GM12878 (cell line): Measurements from ENCODE around the gene SYCE3. TPM values are rescaled to one million over a fixed set of nuclear protein-coding genes. Genes with fewer than 3 reads are reported as not detected.

Source experiments
- ATAC-seq: fragments of 200-7000 bp; cut with Tn5 transposase; 3 replicates; pipeline ENCODE4 v1.9.1; 2020; ENCODE audit warnings: mild to moderate bottlenecking, moderate library complexity
- BruUV-seq: library from RNA; stranded (reverse); fragments of 400-500 nt; replicated peaks from 2 replicates; lab custom pipeline; 2021; lab: Mats Ljungman, UMichigan
- CTCF ChIA-PET: fragments of 300-600 bp; sonication (Branson Sonifier 250); formaldehyde crosslinking; extraction: SDS; loops from one replicate; lab custom pipeline; 2021; ENCODE audit warnings: inconsistent platforms; lab: Yijun Ruan, JAX
- POLR2A ChIA-PET: fragments of 350-600 bp; formaldehyde crosslinking; extraction: SDS; loops from one replicate; lab custom pipeline; 2021; ENCODE audit warnings: inconsistent platforms; lab: Charles Lee
- RAD21 ChIA-PET: fragments of 300-600 bp; sonication (Branson Sonifier 250); formaldehyde crosslinking; loops from one replicate; lab custom pipeline; 2023; ENCODE audit warnings: antibody characterized with exemption; ENCODE audit not compliant: unreplicated experiment; lab: Charles Lee
- SMC1A ChIA-PET: fragments of 300-600 bp; sonication (Branson Sonifier 250); formaldehyde crosslinking; loops from one replicate; lab custom pipeline; 2023; ENCODE audit not compliant: unreplicated experiment, uncharacterized antibody; lab: Charles Lee
- DNase-seq: peaks from one replicate; pipeline ENCODE4 v3.0.0-alpha.2; 2011; ENCODE audit warnings: low read depth, low spot score
- FAIRE-seq: peaks from 3 replicates; lab custom pipeline; 2011; peaks lifted over from hg19 to GRCh38; lab: Jason Lieb, UNC
- H2AFZ ChIP-seq: 2 replicates; pipeline ENCODE4 v1.6.0; 2011; ENCODE audit warnings: low read depth, low read length, control low read depth; ENCODE audit not compliant: control insufficient read depth
- H3K27ac ChIP-seq: 2 replicates; pipeline ENCODE4 v1.5.1; 2011; ENCODE audit warnings: control low read depth; ENCODE audit not compliant: control insufficient read depth, insufficient read depth
- H3K27me3 ChIP-seq, 2 experiments: replicated peaks in 1 of 2; 2 replicates each; pipeline versions ENCODE4 v1.6.0 to v1.6.1; 2011; ENCODE audit warnings: low read length in 1 of 2; ENCODE audit not compliant: control insufficient read depth in 2 of 2, insufficient read depth in 2 of 2
- H3K36me3 ChIP-seq, 2 experiments: 2 replicates each; pipeline ENCODE4 v1.5.1; 2011; ENCODE audit warnings: low read length in 1 of 2; ENCODE audit not compliant: control insufficient read depth in 2 of 2, insufficient read depth in 2 of 2
- H3K4me1 ChIP-seq: 2 replicates; pipeline ENCODE4 v1.6.1; 2011; ENCODE audit warnings: mild to moderate bottlenecking, low read length, moderate library complexity, mixed read lengths; ENCODE audit not compliant: control insufficient read depth, insufficient read depth
- H3K4me2 ChIP-seq: 2 replicates; pipeline ENCODE4 v1.6.0; 2011; ENCODE audit warnings: control low read depth; ENCODE audit not compliant: control insufficient read depth, insufficient read depth
- H3K4me3 ChIP-seq: fragments of 200-600 bp; sonication (generic); 2 replicates; pipeline ENCODE4 v1.5.1; 2016
- H3K79me2 ChIP-seq: 2 replicates; pipeline ENCODE4 v1.6.0; 2011; ENCODE audit warnings: low read length; ENCODE audit not compliant: control insufficient read depth, insufficient read depth
- H3K9ac ChIP-seq: 2 replicates; pipeline ENCODE4 v1.8.0; 2011; ENCODE audit warnings: low read length, control low read depth, mixed read lengths; ENCODE audit not compliant: control insufficient read depth, insufficient read depth
- H3K9me3 ChIP-seq: replicated peaks from 3 replicates; pipeline ENCODE4 v1.5.1; 2011; ENCODE audit warnings: mild to moderate bottlenecking, low read length; ENCODE audit not compliant: control insufficient read depth, insufficient read depth
- H4K20me1 ChIP-seq: 2 replicates; pipeline ENCODE4 v1.6.0; 2011; ENCODE audit not compliant: control insufficient read depth, insufficient read depth
- CTCF ChIP-seq, 3 experiments: IDR thresholded peaks in 2 of 3; conservative IDR thresholded peaks in 1 of 3; 2 replicates each; pipeline ENCODE4 v1.5.1; 2011; ENCODE audit warnings: low read depth in 3 of 3, low read length in 3 of 3, mild to moderate bottlenecking in 3 of 3, control low read depth in 2 of 3, moderate library complexity in 2 of 3, inconsistent platforms in 1 of 3, mixed read lengths in 1 of 3; ENCODE audit not compliant: control insufficient read depth in 2 of 3, insufficient read depth in 1 of 3; ENCODE audit errors: extremely low read depth in 1 of 3
- PAX5 ChIP-seq: IDR thresholded peaks from 2 replicates; pipeline ENCODE4 v1.6.1; 2011; ENCODE audit warnings: low read depth, low read length, borderline replicate concordance
- POLR2A ChIP-seq: IDR thresholded peaks from 2 replicates; pipeline ENCODE4 v1.6.1; 2011; ENCODE audit warnings: low read depth, mild to moderate bottlenecking, low read length
- USF1 ChIP-seq: IDR thresholded peaks from 2 replicates; pipeline ENCODE4 v1.6.1; 2011; ENCODE audit warnings: borderline replicate concordance, low read depth, mild to moderate bottlenecking, moderate library complexity, mixed read lengths, low read length; ENCODE audit not compliant: insufficient read depth; ENCODE audit errors: extremely low read length
- WGBS: methylation state at CpG from one replicate; pipeline ENCODE4 v1.1.6; 2016; ENCODE audit warnings: low lambda C conversion rate; ENCODE audit not compliant: insufficient replicate concordance, insufficient coverage; ENCODE audit errors: missing lambda C conversion rate; 5-methylcytosine and 5-hydroxymethylcytosine counted together
- in situ Hi-C: fragments of 300-500 bp; cut with MboI; formaldehyde crosslinking; loops from 9 replicates; pipeline ENCODE4 v1.14.3; 2018; ENCODE audit warnings: mixed read lengths
- intact Hi-C: fragments of 100-400 bp; cut with micrococcal nuclease; formaldehyde crosslinking; loops from one replicate; pipeline ENCODE4 v1.14.2; 2022; ENCODE audit not compliant: unreplicated experiment
- polyA plus RNA-seq, 11 experiments: library from polyadenylated mRNA; depleted of rRNA in 4 of 11; unstranded in 6 of 11; stranded (reverse) in 5 of 11; fragments of >200 nt; fragmentation: Nextera tagmentation in 4 of 11; fragmentation: Illumina TruSeq in 1 of 11; extraction: Ambion mirVana in 4 of 11; extraction: Trizol in 1 of 11; gene quantifications; 1 replicate in 1 of 11; 2 replicates in 10 of 11; pipeline versions ENCODE4 v1.2.1 to v1.2.3, GENCODE V29; 2011 to 2016; ENCODE audit warnings: inconsistent platforms in 2 of 11, missing spikeins in 2 of 11, low read depth in 1 of 11
- total RNA-seq, 4 experiments: library from RNA; depleted of rRNA in 3 of 4; stranded (reverse); fragments of >200 nt in 3 of 4; fragmentation: Illumina TruSeq in 1 of 4; extraction: Trizol in 1 of 4; gene quantifications; 2 replicates each; pipeline versions ENCODE4 v1.2.1 to v1.2.3, GENCODE V29; 2013 to 2021

SYCE3 gene
- total and polyA plus RNA-seq, 10 of the 15 experiments (the other 5 are each of a cell fraction or from before 2014, with no cell fraction given), result 0.38 to 0.91 (median 0.76) TPM; not detected in 4

GRCh38 chr22:50546326-50547262 is 16.1 kb downstream of the SYCE3 start (continued):
- TF ChIP-seq USF1, result no peak

GRCh38 chr22:50545522-50546325 is 17.0 kb downstream of the SYCE3 start, which contains the start of gene KLHDC7B:
Gene KLHDC7B (plus strand): TSS chr22:50545899. CDS start chr22:50546244, 345 bp downstream.
- Histone ChIP-seq H3K79me2 (peaks cover 5% of the 10 kb centered on the region), H2AFZ (no peak within 1 kb of the TSS), H3K4me2 (peak within 1 kb of the TSS; percentile 31), H3K36me3 (no peaks in the 10 kb centered on the region), H3K9me3 (no peaks in the 10 kb centered on the region), H4K20me1 (no peaks in the 10 kb centered on the region), H3K4me3 (no peak within 1 kb of the TSS), H3K27me3 (peaks cover 0 to 1% of the 10 kb centered on the region in 2 experiments; a peak in 1 of 4 replicates), H3K4me1 (peaks cover 37% of the 10 kb centered on the region), H3K9ac (peak within 1 kb of the TSS; percentile 51; the same call in 1 of the 2 replicates), H3K27ac (peak within 1 kb of the TSS; percentile 45; the same call in 1 of the 2 replicates)
- DNase-seq (no peak), ATAC-seq (no peak), FAIRE-seq (no peak)
- in situ Hi-C loops (no loop called here), intact Hi-C loops (no loop called here)
- 83% methylated on average over 10 of the region's 10 CpGs for WGBS
- ChIA-PET RAD21 (interaction anchor here (0.9 to 2.6 kb wide), 3 partner anchors 11 to 20 kb away, joined by 3 to 9 read pairs (median 4); partner anchors contain the start of gene SYCE3), POLR2A (interaction anchor here (1.0 to 2.1 kb wide), 6 partner anchors 11 to 38 kb away, joined by 3 to 15 read pairs (median 5); partner anchors contain the start of genes LMF2, SCO2, SYCE3 and TYMP), CTCF (interaction anchor here (0.9 to 2.4 kb wide), 4 partner anchors 12 to 75 kb away, joined by 3 to 13 read pairs (median 6); partner anchors contain the start of genes SCO2 and SYCE3), SMC1A (interaction anchor here (1.1 kb wide), 1 partner anchor 21 kb away, joined by 3 read pairs; no protein-coding TSS in a partner anchor)
- peak in 2 of 3 experiments; percentile 17 to 20; a peak in 1 of 6 replicates for TF ChIP-seq CTCF (IDR thresholded peaks at IDR 0.05 in 2 of 3, conservative IDR thresholded peaks at IDR 0.05 in 1 of 3; ENCODE audit: control insufficient read depth in 2 of 3, extremely low read depth in 1 of 3, insufficient read depth in 1 of 3, low read depth in 3 of 3, low read length in 3 of 3)
- TF ChIP-seq POLR2A, result 0 out of 2 replicates have a peak, but pooled peaks have one; percentile 10
- TF ChIP-seq PAX5, result no peak
- no TSS peak for BruUV-seq
